GM18867 (cell line): Measurements from ENCODE around the gene CRACR2B.

ENCODE experiments used
- ATAC-seq: cut with Tn5 transposase; IDR thresholded peaks from one replicate; pipeline ENCODE4 v1.9.1; 2021; ENCODE audit warnings: mild to moderate bottlenecking, moderate library complexity; ENCODE audit not compliant: unreplicated experiment

The CRACR2B gene

DNA sequence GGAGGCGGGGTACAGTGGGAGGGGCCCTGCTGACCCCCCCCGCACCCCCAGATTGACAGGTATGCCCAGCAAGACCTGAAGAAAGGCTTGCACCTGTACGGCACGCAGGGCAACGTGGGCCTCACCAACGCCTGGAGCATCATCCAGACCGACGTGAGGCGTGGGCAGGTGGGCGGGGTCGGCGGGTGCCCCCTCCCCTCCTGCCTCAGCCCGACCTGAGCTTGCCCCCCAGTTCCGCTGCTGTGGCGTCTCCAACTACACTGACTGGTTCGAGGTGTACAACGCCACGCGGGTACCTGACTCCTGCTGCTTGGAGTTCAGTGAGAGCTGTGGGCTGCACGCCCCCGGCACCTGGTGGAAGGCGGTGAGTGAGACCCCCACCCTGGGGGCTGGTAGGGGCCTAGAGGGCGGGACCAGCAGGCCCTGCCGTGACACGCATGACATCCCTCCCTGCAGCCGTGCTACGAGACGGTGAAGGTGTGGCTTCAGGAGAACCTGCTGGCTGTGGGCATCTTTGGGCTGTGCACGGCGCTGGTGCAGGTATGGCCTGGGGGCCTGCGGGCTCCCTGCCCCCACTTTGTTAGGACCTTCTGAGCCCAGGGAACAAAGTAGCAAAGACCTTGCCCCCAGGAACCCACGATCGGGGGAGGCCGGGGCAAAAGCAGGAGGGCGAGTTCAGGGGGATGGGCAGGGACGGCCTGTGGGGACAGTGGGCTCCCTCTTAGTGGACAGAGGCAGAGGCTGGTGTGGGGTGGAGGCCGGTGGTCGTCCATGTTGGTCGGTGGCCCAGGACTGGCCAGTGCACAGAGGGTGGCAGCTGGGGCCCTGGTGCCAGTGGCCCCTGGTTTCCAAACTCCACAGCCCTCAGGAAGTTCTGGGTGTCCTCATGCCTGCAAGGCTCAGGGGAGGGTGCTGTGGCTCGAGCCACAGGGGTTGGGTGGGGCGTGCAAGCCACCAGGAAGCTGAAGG, 38.0 kb downstream of the CRACR2B start:
- no peak for ATAC-seq

DNA sequence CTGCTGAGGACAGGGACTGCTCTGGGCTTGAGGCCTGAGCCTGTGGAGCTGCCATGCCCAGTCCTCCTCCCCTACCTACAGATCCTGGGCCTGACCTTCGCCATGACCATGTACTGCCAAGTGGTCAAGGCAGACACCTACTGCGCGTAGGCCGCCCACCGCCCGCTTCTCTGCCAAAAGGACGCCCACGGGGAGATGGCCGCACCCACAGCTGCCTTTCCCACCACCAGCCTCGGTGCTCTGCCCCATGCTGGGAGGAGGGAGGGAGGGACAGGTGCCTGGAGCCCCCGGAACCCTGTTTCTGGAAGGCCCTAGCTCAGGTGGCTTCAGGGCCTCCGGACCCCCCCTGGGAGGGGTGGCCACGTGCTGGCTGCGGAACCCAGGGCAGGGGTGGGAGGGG, 38.8 kb downstream of the CRACR2B start:
- no peak for ATAC-seq

DNA sequence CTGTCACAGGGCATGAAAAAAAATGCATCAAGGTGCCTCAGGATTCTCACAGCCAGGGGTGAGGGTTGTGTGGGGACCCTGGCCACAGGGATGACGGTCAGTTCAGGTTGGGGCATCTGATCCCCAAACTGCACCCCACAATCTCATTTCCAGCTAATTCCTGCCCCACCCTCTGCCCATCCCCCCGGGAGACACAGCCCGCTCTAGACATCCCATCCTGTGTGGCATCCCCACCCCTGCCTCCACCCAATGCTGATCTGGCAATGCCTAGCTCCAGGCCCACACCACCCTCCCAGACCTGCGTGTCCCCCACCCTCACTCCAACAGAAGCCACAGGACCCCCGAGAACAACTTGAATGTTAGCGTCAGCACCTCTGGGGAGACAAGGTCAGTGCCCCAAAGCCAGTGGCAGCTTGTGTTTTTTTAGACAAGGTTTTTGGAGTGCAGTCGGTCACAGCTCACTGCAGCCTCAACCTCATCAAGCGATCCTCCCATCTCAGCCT, 40.2 kb downstream of the CRACR2B start:
- no peak for ATAC-seq

DNA sequence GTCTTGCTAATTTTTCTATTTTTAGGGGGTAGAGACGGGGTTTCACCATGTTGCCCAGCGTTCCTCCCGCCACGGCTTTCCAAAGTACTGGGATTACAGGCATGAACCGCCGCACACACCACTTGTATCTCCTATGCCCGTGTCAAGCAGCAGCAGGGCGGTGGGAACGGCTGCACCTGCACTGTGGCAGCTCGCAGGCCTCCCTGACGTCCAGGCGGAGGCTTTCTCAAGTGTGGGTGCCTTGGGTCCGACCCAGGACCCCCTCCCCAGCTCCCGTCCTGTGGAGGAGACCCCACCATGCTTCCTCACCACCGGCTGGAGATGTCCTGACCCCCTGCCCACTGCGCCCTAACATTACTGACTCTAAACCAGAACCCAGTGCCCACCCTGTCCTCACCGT, 40.7 kb downstream of the CRACR2B start:
- ATAC-seq, result no peak

- ATAC-seq, result no peak
Measured at GRCh38 chr11:868802-869201, 41.1 kb downstream of the CRACR2B start.

DNA sequence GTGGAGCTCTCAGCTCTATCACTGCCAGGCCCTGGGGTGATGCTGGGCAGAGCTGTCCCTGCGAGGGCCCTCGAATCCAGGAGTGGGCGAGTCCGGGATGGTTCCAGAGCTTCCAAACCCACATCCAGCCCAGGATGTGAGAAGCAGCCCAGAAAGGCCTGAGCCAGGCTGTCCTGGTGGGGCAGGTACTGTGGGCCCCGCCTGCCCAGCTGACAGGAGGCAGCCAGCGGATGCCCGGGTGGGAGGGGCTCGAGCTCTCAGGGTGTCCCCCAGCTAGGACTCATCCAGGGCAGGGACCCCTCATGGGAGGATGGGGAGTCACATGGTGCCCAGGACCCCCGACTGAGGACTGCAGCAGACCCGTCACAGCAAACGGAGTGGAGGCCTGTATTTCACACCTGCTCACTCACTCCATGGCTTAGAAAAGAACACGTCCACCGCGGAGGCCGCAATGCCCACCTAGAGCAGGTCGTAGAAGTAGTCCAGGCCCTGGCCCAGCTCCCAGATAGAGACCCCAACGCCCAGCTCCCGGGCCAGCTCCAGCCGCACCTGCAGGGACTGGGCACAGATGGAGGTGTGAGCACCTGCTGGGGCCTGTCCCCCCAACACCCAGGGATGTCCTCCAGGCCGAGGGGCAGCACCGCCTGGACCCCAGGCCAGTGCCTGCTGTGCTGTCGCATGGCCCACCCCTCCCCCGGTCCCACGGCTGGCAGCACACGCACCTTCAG, 41.8 kb downstream of the CRACR2B start:
- ATAC-seq, result no peak

DNA sequence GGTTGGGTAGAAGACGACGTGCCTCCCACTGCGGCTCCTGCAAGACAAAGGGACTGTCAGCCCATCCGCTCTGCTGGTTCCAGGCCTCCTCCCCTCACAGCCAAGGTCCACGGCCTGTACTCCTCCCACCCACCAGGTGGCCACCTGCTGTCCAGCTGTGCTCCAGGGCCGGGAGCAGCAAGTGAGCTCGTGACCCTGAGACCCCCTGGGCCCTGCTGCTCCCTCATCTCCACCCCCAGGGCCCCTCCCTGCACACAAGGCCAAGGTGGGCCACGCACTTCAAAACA, 42.4 kb downstream of the CRACR2B start:
- no peak for ATAC-seq

DNA sequence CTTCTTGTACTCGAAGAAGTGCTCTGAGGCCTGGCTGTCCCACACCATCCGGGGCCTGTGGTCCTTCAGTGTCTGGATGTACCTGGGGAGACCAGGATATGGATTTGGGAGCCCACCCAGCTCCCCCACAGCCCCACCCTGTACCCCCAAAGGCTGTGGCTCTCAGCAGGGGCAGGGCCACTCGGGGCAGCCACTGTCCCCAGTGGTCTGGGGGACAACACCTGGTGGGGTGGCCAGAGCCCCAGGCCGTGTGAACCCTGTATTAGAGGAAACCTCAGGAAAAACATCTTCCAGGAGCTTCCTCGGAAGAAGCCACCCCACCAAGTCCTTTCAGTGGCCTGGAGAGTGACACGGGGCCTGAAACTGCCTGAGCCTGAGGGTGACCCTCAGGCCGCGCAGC, 42.7 kb downstream of the CRACR2B start:
- no peak for ATAC-seq

- no peak for ATAC-seq
Measured at GRCh38 chr11:871472-871871, 43.8 kb downstream of the CRACR2B start.

DNA sequence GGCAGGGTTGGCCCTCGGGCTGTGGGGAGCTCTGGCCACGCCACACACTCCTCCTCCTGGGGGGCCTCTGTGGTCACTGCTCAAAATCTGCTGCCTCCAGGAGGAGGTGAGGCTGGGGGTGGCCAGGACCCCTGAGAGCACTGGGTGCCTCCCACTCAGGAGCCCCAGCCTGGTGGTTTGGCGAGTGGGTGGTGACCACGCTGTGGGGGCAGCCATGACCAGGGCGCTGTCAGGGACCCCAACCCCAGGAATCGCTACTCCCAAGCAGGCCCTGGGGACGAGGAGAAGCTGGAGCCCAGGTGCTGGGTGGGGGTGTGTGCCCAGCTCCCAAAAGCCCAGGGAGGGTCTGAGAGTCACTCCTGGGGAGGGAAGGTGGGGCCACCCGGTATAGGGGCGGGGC, 45.1 kb downstream of the CRACR2B start:
- no peak for ATAC-seq

GRCh38 chr11:873706-874105, 46.0 kb downstream of the CRACR2B start:
- no peak for ATAC-seq

DNA sequence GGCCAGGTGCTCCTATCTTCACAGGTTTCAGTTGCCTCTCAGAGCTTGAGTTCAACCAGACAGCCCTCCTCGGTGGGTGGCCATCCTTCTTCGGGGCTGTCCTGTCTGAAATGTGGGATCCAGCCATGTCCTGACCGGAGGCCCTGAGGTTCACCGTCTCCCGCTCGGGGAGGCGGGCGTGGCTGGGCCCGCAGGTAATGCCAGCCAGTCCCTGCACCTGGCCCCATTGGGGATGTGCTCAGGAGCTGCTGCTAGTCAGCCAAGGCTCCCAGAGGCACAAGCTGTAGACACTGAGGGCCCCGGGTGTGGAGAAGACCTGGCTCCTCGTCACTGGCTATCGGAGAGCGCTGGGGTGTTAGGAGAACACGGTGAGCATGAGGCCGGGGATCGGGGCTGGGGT, 47.5 kb downstream of the CRACR2B start:
- no peak for ATAC-seq

DNA sequence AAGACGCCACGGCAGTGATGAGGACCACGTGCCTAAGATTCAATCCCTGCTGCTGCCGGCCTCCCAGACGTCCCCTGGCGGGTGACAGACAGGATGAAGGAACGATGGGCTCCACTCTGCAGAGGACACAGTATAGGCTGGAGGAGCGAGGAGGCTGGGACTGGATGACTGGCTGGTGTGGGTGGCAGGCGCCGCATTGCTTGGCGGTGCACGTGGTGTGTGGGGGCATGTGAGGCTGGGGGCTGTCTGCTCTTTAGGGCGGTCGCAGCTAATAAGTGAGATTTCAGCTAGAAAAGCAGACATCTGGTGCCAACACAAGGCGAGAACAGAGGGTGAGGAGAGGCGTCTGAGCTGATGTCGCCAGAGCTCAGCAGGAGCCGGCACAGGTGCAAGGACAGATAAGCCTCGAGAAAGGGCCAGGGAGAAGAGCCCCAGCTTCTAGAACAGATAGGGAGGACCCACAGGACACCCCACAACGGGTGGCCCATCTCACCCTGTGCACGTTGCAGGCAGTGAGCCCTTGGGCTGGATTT, 48.1 kb downstream of the CRACR2B start:
- ATAC-seq, result no peak

- no peak for ATAC-seq
Measured at GRCh38 chr11:876545-876944, 48.8 kb downstream of the CRACR2B start.

GRCh38 chr11:877565-877964, 49.8 kb downstream of the CRACR2B start:
- ATAC-seq, result no peak

GRCh38 chr11:880447-880846, 52.7 kb downstream of the CRACR2B start:
- no peak for ATAC-seq
